HG02852 (cell line): Measurements from ENCODE around the gene SLC6A13.

ENCODE experiments used
- ATAC-seq: cut with Tn5 transposase; IDR thresholded peaks from one replicate; pipeline ENCODE4 v1.9.1; 2021; ENCODE audit warnings: mild to moderate bottlenecking, moderate library complexity; ENCODE audit not compliant: unreplicated experiment

The SLC6A13 gene

GRCh38 chr12:180445-180844 is 82.2 kb downstream of the SLC6A13 start:
- no peak for ATAC-seq

DNA sequence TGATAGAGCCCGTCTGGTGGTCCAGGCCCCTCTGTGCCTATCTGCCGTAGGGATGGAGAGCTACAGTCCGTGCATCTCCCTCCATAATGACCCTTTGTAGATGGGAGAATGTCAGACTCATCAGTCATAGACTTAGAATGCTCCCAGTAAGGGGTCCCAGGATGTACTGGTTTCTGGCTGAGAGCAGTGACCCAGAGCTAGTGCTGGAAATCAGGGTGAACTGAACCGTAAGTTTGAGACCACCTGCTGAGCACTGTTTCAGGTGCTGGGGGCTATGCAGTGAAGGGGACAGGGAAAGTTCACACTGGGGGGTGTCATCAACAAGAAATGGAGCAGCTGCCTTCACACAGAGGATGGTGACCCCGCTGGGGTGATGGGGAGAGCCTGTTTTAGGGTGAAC is 82.8 kb downstream of the SLC6A13 start:
- no peak for ATAC-seq

DNA sequence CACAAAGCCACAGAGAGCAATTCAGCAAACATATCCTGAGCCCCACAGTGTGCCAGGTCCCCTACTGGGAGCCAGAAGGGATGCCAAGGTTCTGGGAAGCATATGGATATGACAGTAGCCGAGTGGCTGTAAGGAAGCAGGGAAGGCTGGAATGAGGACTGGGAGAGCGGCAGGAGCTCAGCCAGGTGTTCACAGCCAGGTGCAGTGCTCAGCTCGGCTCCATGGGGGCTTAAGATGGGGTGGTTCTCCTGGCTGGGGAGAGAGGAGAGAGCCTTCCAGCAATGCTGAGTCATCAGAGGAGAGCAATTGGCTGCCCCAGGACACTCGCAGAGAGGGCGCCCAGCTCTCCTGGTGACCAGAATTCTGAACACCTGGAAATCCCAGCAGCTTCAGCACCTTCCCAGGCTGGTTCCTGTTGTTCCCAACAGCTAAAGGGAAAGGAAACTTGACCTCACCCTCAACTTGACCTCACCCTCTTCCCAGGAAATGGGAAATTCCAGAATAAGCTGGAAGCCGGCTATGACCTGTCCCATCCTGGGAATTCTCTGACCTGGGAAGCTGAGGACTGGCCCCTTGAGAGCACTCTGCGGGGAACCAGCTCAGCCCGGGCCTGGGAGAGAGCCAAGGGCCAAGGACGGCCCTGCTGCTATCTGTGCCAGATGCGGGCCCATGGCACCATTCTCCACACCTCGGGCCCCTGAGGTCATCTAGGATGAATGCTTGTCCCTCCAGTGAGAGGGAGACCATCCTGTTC is 83.3 kb downstream of the SLC6A13 start:
- ATAC-seq: no peak

DNA sequence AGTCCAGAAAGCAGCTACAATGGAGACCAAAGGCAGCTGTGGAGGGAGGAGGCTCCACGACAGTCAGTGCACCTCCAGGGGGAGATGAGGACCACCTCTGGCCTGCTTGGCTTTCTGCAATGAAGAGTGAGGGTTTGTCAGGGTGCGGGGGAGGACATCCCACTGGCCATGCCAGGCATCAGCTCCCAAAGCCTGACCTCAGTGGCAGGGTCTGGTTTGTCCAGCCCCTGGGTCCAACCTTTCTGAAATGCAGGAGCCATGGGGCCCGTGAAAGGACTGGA is 83.9 kb downstream of the SLC6A13 start:
- no peak for ATAC-seq

DNA sequence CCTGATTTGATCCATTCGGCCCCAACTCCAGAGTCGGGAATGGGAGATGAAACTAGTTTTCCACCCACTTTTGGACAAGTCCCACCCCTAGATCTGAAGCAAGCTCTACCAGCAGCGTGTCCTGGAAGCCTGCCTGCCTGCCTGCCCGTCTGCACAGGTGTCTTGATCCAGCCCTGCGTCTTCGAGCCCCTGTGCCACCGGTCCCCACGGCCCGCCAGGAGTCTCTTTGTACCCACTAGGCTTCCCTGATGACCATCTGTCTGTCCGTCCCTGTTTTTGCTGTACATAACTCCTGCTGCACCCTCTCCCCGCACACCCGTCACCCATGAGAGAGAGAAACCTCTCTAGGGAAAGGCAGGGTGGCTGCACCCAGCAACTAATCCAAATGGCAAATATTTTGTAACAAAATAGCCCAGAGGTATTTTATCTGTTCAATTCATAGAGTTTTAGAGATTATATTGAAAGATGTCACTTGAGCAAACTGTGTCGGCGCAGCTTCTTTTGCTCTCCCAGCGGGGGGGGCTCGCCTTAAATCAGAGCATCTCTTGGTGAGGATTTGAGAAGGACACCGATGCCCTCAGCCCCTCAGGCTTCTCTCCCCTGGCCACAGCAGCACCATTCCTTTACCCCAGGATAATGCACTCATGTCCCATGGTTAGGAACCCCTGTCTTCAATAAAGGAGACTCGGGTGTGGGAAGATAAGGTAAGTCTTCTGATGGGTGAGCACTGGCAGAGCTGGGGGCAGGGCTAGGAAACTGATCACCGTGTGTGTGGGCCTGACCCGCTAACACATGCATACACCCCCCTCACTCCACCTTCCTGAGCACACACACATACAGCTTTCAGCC is 84.4 kb downstream of the SLC6A13 start:
- ATAC-seq: no peak

DNA sequence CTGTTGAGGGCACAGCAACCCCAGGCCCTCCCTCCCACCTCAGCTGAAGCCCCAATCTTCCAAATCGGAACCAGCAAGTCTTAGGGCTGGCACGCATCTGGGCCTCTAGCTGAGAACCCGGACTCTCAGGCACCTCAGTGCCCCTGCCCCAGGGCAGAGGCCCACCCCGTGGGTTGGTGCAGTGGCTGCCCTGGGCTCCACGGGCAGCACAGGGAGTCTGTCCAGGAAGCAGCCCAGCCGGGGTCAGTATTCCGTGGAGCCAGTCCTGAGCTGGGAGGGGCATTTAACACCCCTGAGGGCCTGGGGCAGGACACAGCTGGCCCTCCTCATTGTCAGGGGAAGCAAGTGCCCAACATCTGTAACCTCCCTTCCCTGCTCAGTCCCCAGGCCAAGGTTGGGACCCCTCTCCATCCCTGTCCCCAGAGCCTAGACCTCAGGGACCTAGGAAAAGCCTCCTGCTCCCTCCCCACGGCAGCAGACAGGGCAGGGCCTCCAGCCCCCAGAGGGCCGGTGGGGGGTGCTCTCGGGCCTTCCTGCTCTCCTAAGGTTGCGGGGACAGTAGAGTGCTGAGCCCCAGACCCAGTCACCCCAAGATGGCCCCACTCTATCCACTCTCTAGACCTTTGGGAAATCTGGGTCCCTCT is 85.2 kb downstream of the SLC6A13 start:
- no peak for ATAC-seq

DNA sequence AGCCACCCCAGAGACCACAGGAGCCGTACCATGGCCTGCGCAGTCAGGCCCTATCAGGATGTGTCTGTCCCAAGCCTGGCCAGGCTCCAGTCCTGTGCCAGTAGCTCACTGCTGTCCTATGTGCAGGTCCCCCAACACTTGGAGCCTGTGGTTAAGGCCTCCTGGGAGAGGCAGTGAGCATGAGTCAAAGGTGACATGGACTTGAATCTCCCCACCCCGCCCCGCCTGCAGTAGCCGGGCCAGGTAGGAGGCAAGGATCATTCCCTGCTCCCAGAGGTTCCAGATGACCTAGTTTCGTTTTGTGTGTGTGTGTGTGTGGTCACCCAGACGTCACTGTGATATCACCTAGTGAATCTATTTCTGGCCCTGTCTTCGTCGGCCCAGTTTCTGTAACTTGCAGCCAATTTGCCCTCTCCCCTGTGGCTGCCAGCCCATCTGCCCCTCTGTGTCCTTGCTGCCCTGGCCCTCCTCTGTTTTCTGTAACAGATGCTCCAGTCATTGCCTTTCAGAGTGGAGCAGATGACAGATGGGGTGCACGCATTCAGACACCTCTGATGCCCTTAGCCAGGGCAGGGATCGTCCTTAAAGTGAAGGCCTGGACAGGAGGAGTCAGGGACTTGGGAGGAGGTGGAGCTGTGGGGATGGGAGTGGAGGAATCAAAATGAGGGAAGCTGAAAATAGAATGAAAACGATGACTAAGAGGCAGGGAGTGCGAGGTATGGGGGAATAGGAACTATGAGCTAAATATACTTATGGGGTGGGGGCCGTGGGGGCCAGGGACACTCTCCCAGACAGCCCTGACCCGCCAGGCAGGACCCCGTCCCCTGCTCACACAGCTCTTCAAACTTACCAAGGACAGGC is 86.1 kb downstream of the SLC6A13 start:
- ATAC-seq: no peak

DNA sequence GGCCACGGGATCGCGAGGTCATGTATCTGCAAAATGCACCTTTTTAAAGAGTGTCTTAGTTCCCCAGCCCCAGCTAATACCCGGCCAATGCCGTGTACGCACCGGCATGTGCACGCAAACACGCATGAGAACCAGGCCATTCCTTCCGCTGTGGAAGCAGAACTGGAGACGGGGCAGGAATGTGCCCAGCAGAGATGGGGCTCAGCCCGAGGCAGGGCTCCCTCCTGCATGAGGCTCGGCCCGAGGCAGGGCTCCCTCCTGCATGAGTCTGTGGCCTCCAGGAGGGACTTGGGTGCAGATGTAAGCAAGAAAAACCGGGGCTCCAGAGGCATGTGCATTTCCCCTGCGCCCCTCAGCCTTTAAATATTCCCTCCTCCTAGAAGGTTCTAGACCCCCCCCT is 86.9 kb downstream of the SLC6A13 start:
- ATAC-seq: no peak

- no peak for ATAC-seq
Observed at GRCh38 chr12:175250-175649, 87.4 kb downstream of the SLC6A13 start.

DNA sequence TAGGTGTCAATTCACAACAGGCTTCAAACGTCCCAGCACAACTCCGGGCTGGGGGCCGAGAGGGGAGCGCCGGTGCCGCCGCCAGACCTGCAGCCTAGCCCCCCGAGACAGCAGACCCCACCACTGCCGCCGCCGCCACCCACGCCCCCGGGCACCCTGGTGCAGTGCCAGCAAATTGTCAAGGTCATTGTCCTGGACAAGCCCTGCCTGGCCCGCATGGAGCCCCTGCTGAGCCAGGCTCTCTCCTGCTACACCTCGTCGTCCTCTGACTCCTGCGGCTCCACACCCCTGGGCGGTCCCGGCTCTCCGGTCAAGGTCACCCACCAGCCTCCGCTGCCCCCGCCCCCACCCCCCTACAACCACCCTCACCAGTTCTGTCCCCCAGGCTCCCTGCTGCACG is 88.0 kb downstream of the SLC6A13 start:
- no peak for ATAC-seq

- no peak for ATAC-seq
Observed at GRCh38 chr12:174124-174523, 88.5 kb downstream of the SLC6A13 start.

DNA sequence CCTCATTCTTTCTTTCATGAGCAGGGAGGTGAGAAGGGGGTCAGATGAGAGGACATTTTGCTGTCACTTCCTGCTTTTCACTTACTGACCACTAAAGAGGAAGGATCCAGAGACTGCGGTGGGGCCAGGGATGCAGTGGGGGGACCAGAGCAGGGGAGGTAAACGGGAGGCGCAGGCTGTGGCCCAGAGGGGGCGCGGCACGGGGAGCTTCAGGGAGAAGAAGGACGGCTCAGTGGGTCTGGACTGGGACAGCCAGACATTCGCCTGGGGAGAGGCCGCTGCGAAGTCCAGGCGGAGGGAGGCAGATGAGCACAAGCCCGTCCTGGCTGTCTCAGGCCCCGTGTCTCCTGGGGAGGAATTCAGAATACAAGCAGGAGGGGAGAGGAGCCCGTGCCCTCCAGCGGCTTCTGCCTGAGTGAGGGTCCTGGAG is 89.9 kb downstream of the SLC6A13 start:
- no peak for ATAC-seq

GRCh38 chr12:171743-172676 is 90.6 kb downstream of the SLC6A13 start:
- no peak for ATAC-seq

- no peak for ATAC-seq
Observed at GRCh38 chr12:171276-171675, 91.4 kb downstream of the SLC6A13 start.
